Measurements from ENCODE around the gene OR56A3.

- TF ChIP-seq, protein P1, sequence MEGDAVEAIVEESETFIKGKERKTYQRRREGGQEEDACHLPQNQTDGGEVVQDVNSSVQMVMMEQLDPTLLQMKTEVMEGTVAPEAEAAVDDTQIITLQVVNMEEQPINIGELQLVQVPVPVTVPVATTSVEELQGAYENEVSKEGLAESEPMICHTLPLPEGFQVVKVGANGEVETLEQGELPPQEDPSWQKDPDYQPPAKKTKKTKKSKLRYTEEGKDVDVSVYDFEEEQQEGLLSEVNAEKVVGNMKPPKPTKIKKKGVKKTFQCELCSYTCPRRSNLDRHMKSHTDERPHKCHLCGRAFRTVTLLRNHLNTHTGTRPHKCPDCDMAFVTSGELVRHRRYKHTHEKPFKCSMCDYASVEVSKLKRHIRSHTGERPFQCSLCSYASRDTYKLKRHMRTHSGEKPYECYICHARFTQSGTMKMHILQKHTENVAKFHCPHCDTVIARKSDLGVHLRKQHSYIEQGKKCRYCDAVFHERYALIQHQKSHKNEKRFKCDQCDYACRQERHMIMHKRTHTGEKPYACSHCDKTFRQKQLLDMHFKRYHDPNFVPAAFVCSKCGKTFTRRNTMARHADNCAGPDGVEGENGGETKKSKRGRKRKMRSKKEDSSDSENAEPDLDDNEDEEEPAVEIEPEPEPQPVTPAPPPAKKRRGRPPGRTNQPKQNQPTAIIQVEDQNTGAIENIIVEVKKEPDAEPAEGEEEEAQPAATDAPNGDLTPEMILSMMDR (conservative IDR thresholded peaks at IDR 0.05; ENCODE audit: low read depth, low read length) = no peak
- TF ChIP-seq EZH2 (IDR thresholded peaks at IDR 0.05; ENCODE audit: low read length, unreplicated experiment) (no peak), EZH2phosphoT487 (IDR thresholded peaks at IDR 0.05; ENCODE audit: borderline replicate concordance, low read length) (no peak)
These were observed 18.3 kb upstream of the OR56A3 start for GRCh38 chr11:5923794-5924193.
